WTC11 (cell line): ENCODE data around the gene MAPK8IP1. TPM values are rescaled to one million over a fixed set of nuclear protein-coding genes. Genes with fewer than 3 reads are reported as not detected.
A peak's percentile ranks its signal among the peaks of the same experiment; 100 is the strongest.

Experiments
- ATAC-seq: fragments of 200-7000 bp; cut with Tn5 transposase; 2 replicates; pipeline ENCODE4 v1.10.0; 2021; ENCODE audit warnings: mild to moderate bottlenecking, moderate library complexity
- CTCF ChIA-PET: fragments of 300-600 bp; sonication (Branson Sonifier 250); formaldehyde crosslinking; loops from one replicate; lab custom pipeline; 2021; ENCODE audit warnings: antibody characterized with exemption; lab: Charles Lee
- POLR2A ChIA-PET: fragments of 350-600 bp; sonication (Branson Sonifier 250); formaldehyde crosslinking; loops from one replicate; lab custom pipeline; 2021; ENCODE audit warnings: antibody characterized with exemption; lab: Charles Lee
- DNase-seq: peaks from one replicate; pipeline ENCODE4 v3.0.0; 2021; ENCODE audit warnings: low spot score
- H3K27ac Mint-ChIP-seq: 2 replicates; pipeline ENCODE4 v1.8.0; 2021; ENCODE audit warnings: mixed read lengths
- H3K27me3 Mint-ChIP-seq: 2 replicates; pipeline ENCODE4 v1.8.0; 2021; ENCODE audit warnings: low read depth, mild to moderate bottlenecking, moderate library complexity, mixed read lengths
- H3K36me3 Mint-ChIP-seq: 2 replicates; pipeline ENCODE4 v1.8.0; 2021; ENCODE audit warnings: mixed read lengths
- H3K4me1 Mint-ChIP-seq: 2 replicates; pipeline ENCODE4 v1.8.0; 2022; ENCODE audit warnings: mixed read lengths
- H3K4me3 Mint-ChIP-seq: 2 replicates; pipeline ENCODE4 v1.8.0; 2021; ENCODE audit warnings: mild to moderate bottlenecking, moderate library complexity, mixed read lengths
- H3K9me3 Mint-ChIP-seq: 2 replicates; pipeline ENCODE4 v1.8.0; 2021; ENCODE audit warnings: mixed read lengths
- ATF1 ChIP-seq: sonication (generic); formaldehyde crosslinking; IDR thresholded peaks from 2 replicates; pipeline ENCODE4 v1.8.1; 2023; ENCODE audit warnings: mild to moderate bottlenecking, moderate library complexity, missing genetic modification reagents
- CREB1 ChIP-seq: sonication (generic); formaldehyde crosslinking; IDR thresholded peaks from 2 replicates; pipeline ENCODE4 v1.8.0; 2023; ENCODE audit warnings: mild to moderate bottlenecking, missing genetic modification reagents
- ELF4 ChIP-seq: sonication (generic); formaldehyde crosslinking; IDR thresholded peaks from 2 replicates; pipeline ENCODE4 v1.8.1; 2022; ENCODE audit warnings: low read depth, mild to moderate bottlenecking, moderate library complexity, missing genetic modification reagents
- EMX1 ChIP-seq: fragments of 250-450 bp; sonication (Bioruptor Pico); IDR thresholded peaks from 2 replicates; pipeline ENCODE4 v1.8.0; 2021; ENCODE audit warnings: mild to moderate bottlenecking
- MXD4 ChIP-seq: fragments of 250-450 bp; sonication (Bioruptor Pico); IDR thresholded peaks from 2 replicates; pipeline ENCODE4 v1.8.0; 2021; ENCODE audit warnings: mild to moderate bottlenecking, moderate library complexity, borderline replicate concordance
- NFATC4 ChIP-seq: fragments of 250-450 bp; sonication (Bioruptor Pico); IDR thresholded peaks from 2 replicates; pipeline ENCODE4 v1.9.0; 2021; ENCODE audit warnings: mild to moderate bottlenecking
- NFYB ChIP-seq: sonication (generic); formaldehyde crosslinking; conservative IDR thresholded peaks from 2 replicates; pipeline ENCODE4 v1.8.0; 2022; ENCODE audit warnings: low read depth, missing genetic modification reagents
- PRRX2 ChIP-seq: fragments of 250-450 bp; sonication (Bioruptor Pico); IDR thresholded peaks from 2 replicates; pipeline ENCODE4 v1.8.0; 2021; ENCODE audit warnings: mild to moderate bottlenecking
- RELA ChIP-seq: sonication (generic); formaldehyde crosslinking; IDR thresholded peaks from 2 replicates; pipeline ENCODE4 v1.8.1; 2022; ENCODE audit warnings: missing genetic modification reagents, mild to moderate bottlenecking, borderline replicate concordance
- SMAD3 ChIP-seq: sonication (generic); formaldehyde crosslinking; IDR thresholded peaks from 2 replicates; pipeline ENCODE4 v1.8.0; 2022; ENCODE audit warnings: missing genetic modification reagents, mild to moderate bottlenecking, borderline replicate concordance
- SP1 ChIP-seq: sonication (generic); formaldehyde crosslinking; conservative IDR thresholded peaks from 2 replicates; pipeline ENCODE4 v1.8.1; 2022; ENCODE audit warnings: missing genetic modification reagents
- ZBTB21 ChIP-seq: sonication (generic); formaldehyde crosslinking; IDR thresholded peaks from 2 replicates; pipeline ENCODE4 v1.8.1; 2023; ENCODE audit warnings: mild to moderate bottlenecking, missing genetic modification reagents, borderline replicate concordance
- ZNF138 ChIP-seq: sonication (generic); formaldehyde crosslinking; conservative IDR thresholded peaks from 2 replicates; pipeline ENCODE4 v1.8.1; 2022; ENCODE audit warnings: mild to moderate bottlenecking, moderate library complexity, missing genetic modification reagents
- ZNF671 ChIP-seq: fragments of 250-450 bp; sonication (Bioruptor Pico); IDR thresholded peaks from 2 replicates; pipeline ENCODE4 v1.8.0; 2021; ENCODE audit warnings: mild to moderate bottlenecking
- total RNA-seq: library from RNA; stranded (reverse); gene quantifications from 3 replicates; pipeline ENCODE4 v1.2.3, GENCODE V29; 2021
- TF ChIP-seq, protein P1 (sequence below): sonication (generic); formaldehyde crosslinking; IDR thresholded peaks from 2 replicates; pipeline ENCODE4 v1.8.1; 2022; ENCODE audit warnings: low read depth, mild to moderate bottlenecking, moderate library complexity, missing genetic modification reagents, borderline replicate concordance
- TF ChIP-seq, protein P2 (sequence below): sonication (generic); formaldehyde crosslinking; IDR thresholded peaks from 2 replicates; pipeline ENCODE4 v1.8.1; 2022; ENCODE audit warnings: missing genetic modification reagents, borderline replicate concordance
- TF ChIP-seq, protein P3 (sequence below): fragments of 250-450 bp; sonication (Bioruptor Pico); IDR thresholded peaks from 2 replicates; pipeline ENCODE4 v1.9.0; 2021; ENCODE audit warnings: moderate library complexity, mild to moderate bottlenecking, inconsistent platforms, borderline replicate concordance
- TF ChIP-seq, protein P4 (sequence below): sonication (generic); formaldehyde crosslinking; IDR thresholded peaks from 2 replicates; pipeline ENCODE4 v1.8.0; 2022; ENCODE audit warnings: mild to moderate bottlenecking, missing genetic modification reagents

The MAPK8IP1 gene
- total RNA-seq, 1 experiment from 2014 or later: 34.1 TPM

DNA sequence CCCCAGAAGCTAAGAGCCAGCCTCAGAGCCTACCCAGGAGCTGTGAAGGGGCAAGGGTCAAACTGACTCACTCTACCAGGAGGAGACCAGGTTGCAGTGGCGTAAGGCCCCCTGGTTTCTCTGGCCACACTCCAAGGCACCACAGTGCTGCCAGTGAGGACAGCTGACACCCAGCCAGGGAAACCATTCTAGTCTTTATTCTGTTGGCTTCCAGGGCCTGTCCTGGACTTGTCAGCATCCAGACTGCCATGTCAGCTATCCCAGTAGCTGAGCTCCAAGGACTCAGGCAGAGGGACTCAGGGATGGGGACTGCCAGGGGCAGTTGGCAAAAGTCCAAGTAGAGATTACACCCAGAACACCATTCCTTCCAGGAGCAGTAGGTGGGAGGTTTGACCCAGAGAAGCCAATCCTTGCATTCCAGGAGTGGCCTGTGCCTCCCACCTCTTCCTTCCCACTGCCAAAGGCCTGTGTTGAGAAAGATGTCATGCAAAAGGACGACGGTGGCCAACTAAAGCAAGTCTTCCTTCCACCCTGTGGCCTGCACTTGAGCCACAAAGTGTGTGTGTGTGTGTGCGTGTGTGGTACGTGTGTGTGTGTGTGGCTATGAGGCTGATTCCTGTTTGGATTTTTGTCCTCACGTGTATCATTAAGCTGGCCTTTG, 3.6 kb upstream of the MAPK8IP1 start:
- H3K4me1 Mint-ChIP-seq: peaks cover 2% of the 10 kb centered on the region
- H3K27me3 Mint-ChIP-seq: peaks cover 7% of the 10 kb centered on the region; the same call in 1 of the 2 replicates
- CTCF ChIA-PET: interaction anchor here (1.0 to 3.2 kb wide), 2 partner anchors 9 to 16 kb away, joined by 3 to 15 read pairs; no protein-coding TSS in a partner anchor
- DNase-seq (no peak), ATAC-seq (no peak)
- no peak overlapping the region for H3K27ac Mint-ChIP-seq
- no peak overlapping the region for H3K4me3 Mint-ChIP-seq
- POLR2A ChIA-PET: no interaction called here
- peaks cover 3% of the 10 kb centered on the region; the same call in 1 of the 2 replicates for H3K36me3 Mint-ChIP-seq
- no peak for TF ChIP-seq PRRX2 (CRISPR knock-in tag)
- no peak for TF ChIP-seq ZNF671 (CRISPR knock-in tag)
- TF ChIP-seq, protein P1, sequence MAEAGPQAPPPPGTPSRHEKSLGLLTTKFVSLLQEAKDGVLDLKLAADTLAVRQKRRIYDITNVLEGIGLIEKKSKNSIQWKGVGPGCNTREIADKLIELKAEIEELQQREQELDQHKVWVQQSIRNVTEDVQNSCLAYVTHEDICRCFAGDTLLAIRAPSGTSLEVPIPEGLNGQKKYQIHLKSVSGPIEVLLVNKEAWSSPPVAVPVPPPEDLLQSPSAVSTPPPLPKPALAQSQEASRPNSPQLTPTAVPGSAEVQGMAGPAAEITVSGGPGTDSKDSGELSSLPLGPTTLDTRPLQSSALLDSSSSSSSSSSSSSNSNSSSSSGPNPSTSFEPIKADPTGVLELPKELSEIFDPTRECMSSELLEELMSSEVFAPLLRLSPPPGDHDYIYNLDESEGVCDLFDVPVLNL (CRISPR knock-in tag): no peak
- no peak for TF ChIP-seq NFATC4
- TF ChIP-seq CREB1: no peak
- TF ChIP-seq, protein P2, sequence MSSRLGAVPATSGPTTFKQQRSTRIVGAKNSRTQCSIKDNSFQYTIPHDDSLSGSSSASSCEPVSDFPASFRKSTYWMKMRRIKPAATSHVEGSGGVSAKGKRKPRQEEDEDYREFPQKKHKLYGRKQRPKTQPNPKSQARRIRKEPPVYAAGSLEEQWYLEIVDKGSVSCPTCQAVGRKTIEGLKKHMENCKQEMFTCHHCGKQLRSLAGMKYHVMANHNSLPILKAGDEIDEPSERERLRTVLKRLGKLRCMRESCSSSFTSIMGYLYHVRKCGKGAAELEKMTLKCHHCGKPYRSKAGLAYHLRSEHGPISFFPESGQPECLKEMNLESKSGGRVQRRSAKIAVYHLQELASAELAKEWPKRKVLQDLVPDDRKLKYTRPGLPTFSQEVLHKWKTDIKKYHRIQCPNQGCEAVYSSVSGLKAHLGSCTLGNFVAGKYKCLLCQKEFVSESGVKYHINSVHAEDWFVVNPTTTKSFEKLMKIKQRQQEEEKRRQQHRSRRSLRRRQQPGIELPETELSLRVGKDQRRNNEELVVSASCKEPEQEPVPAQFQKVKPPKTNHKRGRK (CRISPR knock-in tag): no peak
- TF ChIP-seq, all 79 proteins: peak for 0
- H3K9me3 Mint-ChIP-seq: no peaks in the 10 kb centered on the region

DNA sequence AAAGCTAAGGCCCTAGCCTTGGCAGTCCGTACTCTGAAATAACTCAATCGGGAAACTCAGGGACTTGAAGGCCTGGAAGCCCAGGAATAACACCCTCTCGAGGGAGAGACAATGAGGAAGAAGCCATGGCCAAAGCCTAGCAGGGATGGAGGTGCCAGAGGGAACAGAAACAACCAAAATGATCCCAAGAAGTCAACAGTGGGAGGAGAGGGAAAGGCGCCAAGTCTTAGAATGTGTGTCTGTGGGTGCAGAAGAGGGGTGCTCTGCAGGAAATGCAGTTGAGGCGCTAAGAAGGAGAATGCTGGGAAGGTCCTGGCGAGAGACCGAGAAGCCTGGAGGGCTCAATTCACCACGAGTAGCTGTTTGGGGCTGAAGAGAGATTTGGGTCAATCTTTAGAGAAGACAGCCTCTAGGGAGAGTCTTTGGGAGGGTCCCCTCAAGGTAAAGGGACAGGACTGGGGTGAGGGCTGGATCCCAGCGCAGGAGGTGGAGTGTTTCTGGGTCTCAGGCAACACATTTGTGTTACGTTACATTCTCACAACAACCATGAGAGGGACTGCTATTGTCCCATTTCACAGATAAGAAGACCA, 760 bp upstream of the MAPK8IP1 start:
- ATAC-seq: no peak
- Mint-ChIP-seq H3K27ac (no peak overlapping the region), H3K4me3 (peak overlapping the region; percentile 52), H3K4me1 (no peaks in the 10 kb centered on the region), H3K9me3 (no peaks in the 10 kb centered on the region), H3K27me3 (peaks cover 7% of the 10 kb centered on the region; the same call in 1 of the 2 replicates), H3K36me3 (0 out of 2 replicates have a peak, but pooled peaks cover 3% of the 10 kb centered on the region)
- DNase-seq: no peak
- ChIA-PET POLR2A (no interaction called here), CTCF (no interaction called here)
- TF ChIP-seq ZBTB21 (CRISPR knock-in tag) (no peak), ELF4 (CRISPR knock-in tag) (no peak), NFATC4 (no peak), ATF1 (CRISPR knock-in tag) (no peak), SP1 (CRISPR knock-in tag) (no peak), EMX1 (CRISPR knock-in tag) (no peak), ZNF138 (CRISPR knock-in tag) (no peak), NFYB (no peak), SMAD3 (CRISPR knock-in tag) (no peak), MXD4 (no peak), RELA (CRISPR knock-in tag) (no peak)
- TF ChIP-seq, protein P3, sequence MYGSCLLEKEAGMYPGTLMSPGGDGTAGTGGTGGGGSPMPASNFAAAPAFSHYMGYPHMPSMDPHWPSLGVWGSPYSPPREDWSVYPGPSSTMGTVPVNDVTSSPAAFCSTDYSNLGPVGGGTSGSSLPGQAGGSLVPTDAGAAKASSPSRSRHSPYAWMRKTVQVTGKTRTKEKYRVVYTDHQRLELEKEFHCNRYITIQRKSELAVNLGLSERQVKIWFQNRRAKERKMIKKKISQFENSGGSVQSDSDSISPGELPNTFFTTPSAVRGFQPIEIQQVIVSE (CRISPR knock-in tag): no peak
- TF ChIP-seq, protein P4, sequence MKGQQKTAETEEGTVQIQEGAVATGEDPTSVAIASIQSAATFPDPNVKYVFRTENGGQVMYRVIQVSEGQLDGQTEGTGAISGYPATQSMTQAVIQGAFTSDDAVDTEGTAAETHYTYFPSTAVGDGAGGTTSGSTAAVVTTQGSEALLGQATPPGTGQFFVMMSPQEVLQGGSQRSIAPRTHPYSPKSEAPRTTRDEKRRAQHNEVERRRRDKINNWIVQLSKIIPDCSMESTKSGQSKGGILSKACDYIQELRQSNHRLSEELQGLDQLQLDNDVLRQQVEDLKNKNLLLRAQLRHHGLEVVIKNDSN: no peak
